Measurements from ENCODE around the gene OR2L3. TPM values are rescaled to one million over a fixed set of nuclear protein-coding genes. Genes with fewer than 3 reads are reported as not detected.

OR2L3 gene
- total RNA-seq, 2 experiments from 2014 or later, result not detected

DNA sequence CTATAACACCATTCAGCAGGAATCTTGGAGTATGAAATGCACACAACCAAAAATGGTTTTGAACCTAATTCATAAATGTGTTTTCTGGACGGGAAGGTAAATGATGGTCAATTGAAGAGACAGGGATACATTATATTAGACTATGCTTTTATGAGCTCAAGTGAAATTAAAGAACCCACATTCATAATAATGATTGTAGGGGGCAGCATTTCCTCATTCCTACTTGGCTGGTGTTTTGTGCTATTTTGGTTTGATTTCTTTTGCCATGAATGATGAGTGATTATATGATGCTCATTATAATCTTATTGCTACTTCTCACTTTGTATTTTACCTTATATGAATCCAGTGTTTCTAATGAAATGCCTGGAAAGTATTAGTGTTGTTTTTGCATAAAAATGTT, 372 bp downstream of the OR2L3 start:
- Histone ChIP-seq H3K4me2 (ENCODE audit: low read length) (no peak overlapping the region), H3K27ac (ENCODE audit: low read depth, low read length, poor library complexity, severe bottlenecking) (no peak overlapping the region), H4K20me1 (ENCODE audit: insufficient read depth, low read length) (no peaks in the 10 kb centered on the region), H3K4me3 (ENCODE audit: low read depth, low read length, poor library complexity, severe bottlenecking) (no peak overlapping the region), H2AFZ (ENCODE audit: low read length) (no peak overlapping the region), H3K4me1 (ENCODE audit: insufficient read depth, low read length, poor library complexity, severe bottlenecking) (no peaks in the 10 kb centered on the region), H3K9me3 (ENCODE audit: low read length) (no peaks in the 10 kb centered on the region), H3K9me2 (ENCODE audit: insufficient read depth, low read length) (no peaks in the 10 kb centered on the region), H3K36me3 (ENCODE audit: insufficient read depth, low read length) (no peaks in the 10 kb centered on the region), H3K79me2 (ENCODE audit: insufficient read depth, low read depth, low read length) (no peaks in the 10 kb centered on the region)
- intact Hi-C loops (cut with micrococcal nuclease; ENCODE audit: unreplicated experiment), result no loop called here
- TF ChIP-seq EZH2phosphoT487 (IDR thresholded peaks at IDR 0.05; ENCODE audit: borderline replicate concordance, low read depth, low read length) (no peak), CTCF (conservative IDR thresholded peaks at IDR 0.05; ENCODE audit: low read length) (no peak; the same call in 1 of the 2 replicates)
- POLR2A ChIA-PET, result no interaction called here
- CTCF ChIA-PET (ENCODE audit: unreplicated experiment), result no interaction called here
- DNase-seq (ENCODE audit: low spot score), result no peak
- BruUV-seq (replicated peaks), result no TSS peak

- TF ChIP-seq EZH2phosphoT487 (IDR thresholded peaks at IDR 0.05; ENCODE audit: borderline replicate concordance, low read depth, low read length), result no peak
- no peak for TF ChIP-seq CTCF (conservative IDR thresholded peaks at IDR 0.05; ENCODE audit: low read length)
- no peak overlapping the region for H2AFZ ChIP-seq (ENCODE audit: low read length)
- no peak overlapping the region for H3K4me2 ChIP-seq (ENCODE audit: low read length)
- no peak overlapping the region for H3K4me3 ChIP-seq (ENCODE audit: low read depth, low read length, poor library complexity, severe bottlenecking)
- H3K9me2 ChIP-seq (ENCODE audit: insufficient read depth, low read length), result no peaks in the 10 kb centered on the region
- H3K27ac ChIP-seq (ENCODE audit: low read depth, low read length, poor library complexity, severe bottlenecking), result no peak overlapping the region
- POLR2A ChIA-PET, result no interaction called here
- no peak for DNase-seq (ENCODE audit: low spot score)
- CTCF ChIA-PET (ENCODE audit: unreplicated experiment), result no interaction called here
- H4K20me1 ChIP-seq (ENCODE audit: insufficient read depth, low read length), result no peaks in the 10 kb centered on the region
- no peaks in the 10 kb centered on the region for H3K36me3 ChIP-seq (ENCODE audit: insufficient read depth, low read length)
- no peaks in the 10 kb centered on the region for H3K9me3 ChIP-seq (ENCODE audit: low read length)
- no TSS peak for BruUV-seq (replicated peaks)
- intact Hi-C loops (cut with micrococcal nuclease; ENCODE audit: unreplicated experiment), result no loop called here
- no peaks in the 10 kb centered on the region for H3K79me2 ChIP-seq (ENCODE audit: insufficient read depth, low read depth, low read length)
- H3K4me1 ChIP-seq (ENCODE audit: insufficient read depth, low read length, poor library complexity, severe bottlenecking), result no peaks in the 10 kb centered on the region
Measured at GRCh38 chr1:248054671-248055070, 8.0 kb downstream of the OR2L3 start.

GRCh38 chr1:248055261-248055660, 8.6 kb downstream of the OR2L3 start:
- DNase-seq (ENCODE audit: low spot score), result no peak
- Histone ChIP-seq H3K4me2 (ENCODE audit: low read length) (no peak overlapping the region), H3K4me1 (ENCODE audit: insufficient read depth, low read length, poor library complexity, severe bottlenecking) (no peaks in the 10 kb centered on the region), H3K79me2 (ENCODE audit: insufficient read depth, low read depth, low read length) (no peaks in the 10 kb centered on the region), H4K20me1 (ENCODE audit: insufficient read depth, low read length) (no peaks in the 10 kb centered on the region), H3K36me3 (ENCODE audit: insufficient read depth, low read length) (no peaks in the 10 kb centered on the region), H3K9me3 (ENCODE audit: low read length) (no peaks in the 10 kb centered on the region), H3K9me2 (ENCODE audit: insufficient read depth, low read length) (no peaks in the 10 kb centered on the region), H3K27ac (ENCODE audit: low read depth, low read length, poor library complexity, severe bottlenecking) (no peak overlapping the region), H3K4me3 (ENCODE audit: low read depth, low read length, poor library complexity, severe bottlenecking) (no peak overlapping the region), H2AFZ (ENCODE audit: low read length) (no peak overlapping the region)
- CTCF ChIA-PET (ENCODE audit: unreplicated experiment), result no interaction called here
- POLR2A ChIA-PET, result no interaction called here
- no TSS peak for BruUV-seq (replicated peaks)
- intact Hi-C loops (cut with micrococcal nuclease; ENCODE audit: unreplicated experiment), result no loop called here
- TF ChIP-seq CTCF (conservative IDR thresholded peaks at IDR 0.05; ENCODE audit: low read length), result no peak
- no peak for TF ChIP-seq EZH2phosphoT487 (IDR thresholded peaks at IDR 0.05; ENCODE audit: borderline replicate concordance, low read depth, low read length)

Data from OCI-LY7 (cell line).